Measurements from ENCODE around the gene RS1. TPM values are rescaled to one million over a fixed set of nuclear protein-coding genes. Genes with fewer than 3 reads are reported as not detected.

RS1 gene
- polyA plus RNA-seq, 1 experiment: not detected

GRCh38 chrX:18677161-18677869 lies 5.4 kb upstream of the RS1 start:
- Histone ChIP-seq H3K9me3 (ENCODE audit: control insufficient read depth, insufficient read depth, low read length) (no peaks in the 10 kb centered on the region), H3K27me3 (ENCODE audit: control insufficient read depth, insufficient read depth, low read length) (no peaks in the 10 kb centered on the region), H3K27ac (ENCODE audit: low read depth, low read length) (no peak overlapping the region), H3K4me3 (ENCODE audit: low read depth, low read length) (no peak overlapping the region)
- ChIA-PET POLR2A (interaction anchor here (0.6 kb wide), 1 partner anchor 241 kb away, joined by 3 read pairs; no protein-coding TSS in a partner anchor), CTCF (interaction anchor here (0.6 to 1.4 kb wide), 4 partner anchors 17 to 318 kb away, joined by 3 to 5 read pairs (median 3); no protein-coding TSS in a partner anchor)
- no peak for TF ChIP-seq CTCF (IDR thresholded peaks at IDR 0.05; ENCODE audit: low read depth, low read length)
- no peak for DNase-seq (ENCODE audit: low read depth, low spot score)

- no peak overlapping the region for H3K4me3 ChIP-seq (ENCODE audit: low read depth, low read length)
- H3K27ac ChIP-seq (ENCODE audit: low read depth, low read length): no peak overlapping the region
- no peaks in the 10 kb centered on the region for H3K9me3 ChIP-seq (ENCODE audit: control insufficient read depth, insufficient read depth, low read length)
- H3K27me3 ChIP-seq (ENCODE audit: control insufficient read depth, insufficient read depth, low read length): no peaks in the 10 kb centered on the region
- no peak for DNase-seq (ENCODE audit: low read depth, low spot score)
- TF ChIP-seq CTCF (IDR thresholded peaks at IDR 0.05; ENCODE audit: low read depth, low read length): peak; percentile 51
- CTCF ChIA-PET: interaction anchor here (0.5 to 1.4 kb wide), 8 partner anchors 10 to 1137 kb away, joined by 3 to 14 read pairs (median 3); no protein-coding TSS in a partner anchor
- POLR2A ChIA-PET: no interaction called here
Measured at GRCh38 chrX:18676470-18676869, 4.6 kb upstream of the RS1 start.

- TF ChIP-seq CTCF (IDR thresholded peaks at IDR 0.05; ENCODE audit: low read depth, low read length): no peak
Measured at GRCh38 chrX:18676050-18676449, 4.1 kb upstream of the RS1 start.

GRCh38 chrX:18674788-18675735 lies 3.2 kb upstream of the RS1 start:
- CTCF ChIA-PET: interaction anchor here (0.6 to 1.1 kb wide), 2 partner anchors 241 to 294 kb away, joined by 3 read pairs; no protein-coding TSS in a partner anchor
- POLR2A ChIA-PET: no interaction called here
- H3K27ac ChIP-seq (ENCODE audit: low read depth, low read length): peak overlapping the region; percentile 39

More at GRCh38 chrX:18676050-18676449, 4.1 kb upstream of the RS1 start:
- Histone ChIP-seq H3K27me3 (ENCODE audit: control insufficient read depth, insufficient read depth, low read length) (no peaks in the 10 kb centered on the region), H3K27ac (ENCODE audit: low read depth, low read length) (no peak overlapping the region), H3K4me3 (ENCODE audit: low read depth, low read length) (no peak overlapping the region), H3K9me3 (ENCODE audit: control insufficient read depth, insufficient read depth, low read length) (no peaks in the 10 kb centered on the region)
- DNase-seq (ENCODE audit: low read depth, low spot score): no peak
- CTCF ChIA-PET: interaction anchor here (0.5 to 1.4 kb wide), 8 partner anchors 11 to 1136 kb away, joined by 3 to 14 read pairs (median 3); no protein-coding TSS in a partner anchor
- POLR2A ChIA-PET: no interaction called here

More at GRCh38 chrX:18674788-18675735, 3.2 kb upstream of the RS1 start:
- Histone ChIP-seq H3K9me3 (ENCODE audit: control insufficient read depth, insufficient read depth, low read length) (no peaks in the 10 kb centered on the region), H3K4me3 (ENCODE audit: low read depth, low read length) (peak overlapping the region; percentile 60), H3K27me3 (ENCODE audit: control insufficient read depth, insufficient read depth, low read length) (no peaks in the 10 kb centered on the region)
- peak; percentile 30 for DNase-seq (ENCODE audit: low read depth, low spot score)
- no peak for TF ChIP-seq CTCF (IDR thresholded peaks at IDR 0.05; ENCODE audit: low read depth, low read length)

Data from AG04450 (cell line).